Peyer's patch (tissue), 4 donors: ENCODE measurements around the gene BRAT1. TPM values are rescaled to one million over a fixed set of nuclear protein-coding genes. Genes with fewer than 3 reads are reported as not detected.
A peak's percentile ranks its signal among the peaks of the same experiment; 100 is the strongest.

Experiments used
- DNase-seq, 3 donors: peaks; one replicate each; pipeline ENCODE4 v3.0.0-alpha.2; 2017 to 2019
- H3K27ac ChIP-seq, 4 donors: fragments of 200-600 bp; sonication (generic); one replicate each; pipeline ENCODE4 v1.5.1; 2016 to 2019
- H3K27me3 ChIP-seq, 2 donors: fragments of 200-600 bp; sonication (generic); one replicate each; pipeline ENCODE4 v1.5.1; 2019
- H3K36me3 ChIP-seq, 3 donors: fragments of 200-600 bp; sonication (generic); one replicate each; pipeline ENCODE4 v1.5.1; 2016 to 2019
- H3K4me1 ChIP-seq, 4 donors: fragments of 200-600 bp; sonication (generic); one replicate each; pipeline ENCODE4 v1.5.1; 2016 to 2019
- H3K4me3 ChIP-seq, 4 donors: fragments of 200-600 bp; sonication (generic); 1 replicate in 3 of 4; 2 replicates in 1 of 4; pipeline ENCODE4 v1.5.1; 2016 to 2019; ENCODE audit warnings: mild to moderate bottlenecking in 1 of 4
- H3K9me3 ChIP-seq, 4 donors: fragments of 200-600 bp; sonication (generic); one replicate each; pipeline ENCODE4 v1.5.1; 2016 to 2019; ENCODE audit warnings: mild to moderate bottlenecking in 1 of 4
- CTCF ChIP-seq, 6 experiments: fragments of 450-650 bp in 4 of 6; fragments of 200-600 bp in 2 of 6; sonication (generic) in 1 of 6; IDR thresholded peaks; one replicate each; pipeline ENCODE4 v1.5.1; 2017 to 2019; ENCODE audit warnings: antibody characterized with exemption in 6 of 6, mild to moderate bottlenecking in 3 of 6, moderate library complexity in 1 of 6
- POLR2A ChIP-seq, 2 donors: fragments of 450-650 bp; IDR thresholded peaks; one replicate each; pipeline ENCODE4 v1.5.1; 2017; ENCODE audit warnings: antibody characterized with exemption in 2 of 2, mild to moderate bottlenecking in 2 of 2, moderate library complexity in 2 of 2
- total RNA-seq, 4 donors: library from RNA; depleted of rRNA; stranded (reverse); fragments of >200 nt; gene quantifications; one replicate each; pipeline ENCODE4 v1.1.0, GENCODE V29; 2016

Gene BRAT1
- total RNA-seq, 4 donors from 2014 or later: 43.3 to 73.3 (median 54.1) TPM

GRCh38 chr7:2544541-2545188, 10.7 kb downstream of the BRAT1 start:
- peak in 2 of 3 donors; percentile 8 to 35 for DNase-seq
- no peak for TF ChIP-seq POLR2A (IDR thresholded peaks at IDR 0.05)
- TF ChIP-seq CTCF (IDR thresholded peaks at IDR 0.05): no peak
- H3K27ac ChIP-seq: no peak overlapping the region
- H3K9me3 ChIP-seq: no peaks in the 10 kb centered on the region
- peaks cover 0 to 95% (median 0%) of the 10 kb centered on the region in 3 donors for H3K36me3 ChIP-seq
- H3K4me3 ChIP-seq: no peak overlapping the region
- H3K4me1 ChIP-seq: no peaks in the 10 kb centered on the region
- no peaks in the 10 kb centered on the region for H3K27me3 ChIP-seq

- Histone ChIP-seq H3K4me3 (no peak overlapping the region), H3K27ac (no peak overlapping the region), H3K4me1 (no peaks in the 10 kb centered on the region), H3K27me3 (no peaks in the 10 kb centered on the region), H3K9me3 (no peaks in the 10 kb centered on the region), H3K36me3 (peaks cover 0 to 95% (median 0%) of the 10 kb centered on the region in 3 donors)
- DNase-seq: peak in 2 of 3 donors; percentile 12 to 44
- TF ChIP-seq POLR2A (IDR thresholded peaks at IDR 0.05) (no peak), CTCF (IDR thresholded peaks at IDR 0.05) (no peak)
Measured at GRCh38 chr7:2542916-2543871, 12.1 kb downstream of the BRAT1 start.

- no peak for TF ChIP-seq CTCF (IDR thresholded peaks at IDR 0.05)
- no peak for TF ChIP-seq POLR2A (IDR thresholded peaks at IDR 0.05)
- H3K27ac ChIP-seq: no peak overlapping the region
- H3K9me3 ChIP-seq: no peaks in the 10 kb centered on the region
- H3K36me3 ChIP-seq: peaks cover 0 to 91% (median 0%) of the 10 kb centered on the region in 3 donors
- no peak overlapping the region for H3K4me3 ChIP-seq
- H3K27me3 ChIP-seq: no peaks in the 10 kb centered on the region
- peak in 2 of 3 donors; percentile 11 to 43 for DNase-seq
- no peaks in the 10 kb centered on the region for H3K4me1 ChIP-seq
Measured at GRCh38 chr7:2542011-2542915, 13.1 kb downstream of the BRAT1 start.

- H3K9me3 ChIP-seq: no peaks in the 10 kb centered on the region
- peak in 2 of 3 donors; percentile 8 to 45 for DNase-seq
- no peaks in the 10 kb centered on the region for H3K4me1 ChIP-seq
- H3K27ac ChIP-seq: no peak overlapping the region
- TF ChIP-seq POLR2A (IDR thresholded peaks at IDR 0.05): no peak
- no peak for TF ChIP-seq CTCF (IDR thresholded peaks at IDR 0.05)
- no peaks in the 10 kb centered on the region for H3K27me3 ChIP-seq
- H3K36me3 ChIP-seq: peaks cover 0 to 83% (median 0%) of the 10 kb centered on the region in 3 donors
- no peak overlapping the region for H3K4me3 ChIP-seq
Measured at GRCh38 chr7:2541291-2542010, 13.9 kb downstream of the BRAT1 start.
